ENCODE results near the gene FAM25G. TPM values are rescaled to one million over a fixed set of nuclear protein-coding genes. Genes with fewer than 3 reads are reported as not detected.

Gene FAM25G
- total RNA-seq, 1 experiment from 2014 or later, result not detected

DNA sequence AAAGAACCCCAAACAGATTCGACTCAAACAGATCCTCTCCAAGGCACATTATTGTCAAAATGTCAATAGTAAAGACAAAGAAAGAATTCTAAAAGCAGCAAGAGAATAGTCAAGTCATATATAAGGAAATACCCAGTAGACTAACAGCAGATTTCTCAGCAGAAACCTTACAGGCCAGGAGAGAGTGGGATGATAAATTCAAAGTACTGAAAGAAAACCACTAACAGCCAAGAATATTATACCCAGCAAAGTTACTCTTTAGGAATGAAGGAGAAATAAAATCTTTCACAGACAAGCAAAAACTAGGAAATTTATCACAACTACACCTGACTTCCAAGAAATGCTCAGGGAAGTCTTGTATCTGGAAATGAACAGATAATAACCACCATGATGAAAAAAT lies 45.8 kb downstream of the FAM25G start:
- ATAC-seq, result no peak
- CTCF ChIA-PET, result no interaction called here
- Mint-ChIP-seq H3K27ac (no peak overlapping the region), H3K27me3 (ENCODE audit: low read depth) (no peaks in the 10 kb centered on the region), H3K4me1 (no peaks in the 10 kb centered on the region), H3K36me3 (peaks cover 9% of the 10 kb centered on the region), H3K9me3 (peaks cover 21% of the 10 kb centered on the region), H3K4me3 (no peak overlapping the region)
- no peak for DNase-seq (ENCODE audit: low spot score)
- TF ChIP-seq, protein P1, sequence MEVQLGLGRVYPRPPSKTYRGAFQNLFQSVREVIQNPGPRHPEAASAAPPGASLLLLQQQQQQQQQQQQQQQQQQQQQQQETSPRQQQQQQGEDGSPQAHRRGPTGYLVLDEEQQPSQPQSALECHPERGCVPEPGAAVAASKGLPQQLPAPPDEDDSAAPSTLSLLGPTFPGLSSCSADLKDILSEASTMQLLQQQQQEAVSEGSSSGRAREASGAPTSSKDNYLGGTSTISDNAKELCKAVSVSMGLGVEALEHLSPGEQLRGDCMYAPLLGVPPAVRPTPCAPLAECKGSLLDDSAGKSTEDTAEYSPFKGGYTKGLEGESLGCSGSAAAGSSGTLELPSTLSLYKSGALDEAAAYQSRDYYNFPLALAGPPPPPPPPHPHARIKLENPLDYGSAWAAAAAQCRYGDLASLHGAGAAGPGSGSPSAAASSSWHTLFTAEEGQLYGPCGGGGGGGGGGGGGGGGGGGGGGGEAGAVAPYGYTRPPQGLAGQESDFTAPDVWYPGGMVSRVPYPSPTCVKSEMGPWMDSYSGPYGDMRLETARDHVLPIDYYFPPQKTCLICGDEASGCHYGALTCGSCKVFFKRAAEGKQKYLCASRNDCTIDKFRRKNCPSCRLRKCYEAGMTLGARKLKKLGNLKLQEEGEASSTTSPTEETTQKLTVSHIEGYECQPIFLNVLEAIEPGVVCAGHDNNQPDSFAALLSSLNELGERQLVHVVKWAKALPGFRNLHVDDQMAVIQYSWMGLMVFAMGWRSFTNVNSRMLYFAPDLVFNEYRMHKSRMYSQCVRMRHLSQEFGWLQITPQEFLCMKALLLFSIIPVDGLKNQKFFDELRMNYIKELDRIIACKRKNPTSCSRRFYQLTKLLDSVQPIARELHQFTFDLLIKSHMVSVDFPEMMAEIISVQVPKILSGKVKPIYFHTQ (CRISPR knock-in tag; IDR thresholded peaks at IDR 0.05), result no peak
- TF ChIP-seq NR2C2 (CRISPR knock-in tag; IDR thresholded peaks at IDR 0.05) (no peak), KAT7 (CRISPR knock-in tag; IDR thresholded peaks at IDR 0.05; ENCODE audit: borderline replicate concordance) (no peak)
- TF ChIP-seq, protein P2, sequence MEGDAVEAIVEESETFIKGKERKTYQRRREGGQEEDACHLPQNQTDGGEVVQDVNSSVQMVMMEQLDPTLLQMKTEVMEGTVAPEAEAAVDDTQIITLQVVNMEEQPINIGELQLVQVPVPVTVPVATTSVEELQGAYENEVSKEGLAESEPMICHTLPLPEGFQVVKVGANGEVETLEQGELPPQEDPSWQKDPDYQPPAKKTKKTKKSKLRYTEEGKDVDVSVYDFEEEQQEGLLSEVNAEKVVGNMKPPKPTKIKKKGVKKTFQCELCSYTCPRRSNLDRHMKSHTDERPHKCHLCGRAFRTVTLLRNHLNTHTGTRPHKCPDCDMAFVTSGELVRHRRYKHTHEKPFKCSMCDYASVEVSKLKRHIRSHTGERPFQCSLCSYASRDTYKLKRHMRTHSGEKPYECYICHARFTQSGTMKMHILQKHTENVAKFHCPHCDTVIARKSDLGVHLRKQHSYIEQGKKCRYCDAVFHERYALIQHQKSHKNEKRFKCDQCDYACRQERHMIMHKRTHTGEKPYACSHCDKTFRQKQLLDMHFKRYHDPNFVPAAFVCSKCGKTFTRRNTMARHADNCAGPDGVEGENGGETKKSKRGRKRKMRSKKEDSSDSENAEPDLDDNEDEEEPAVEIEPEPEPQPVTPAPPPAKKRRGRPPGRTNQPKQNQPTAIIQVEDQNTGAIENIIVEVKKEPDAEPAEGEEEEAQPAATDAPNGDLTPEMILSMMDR (IDR thresholded peaks at IDR 0.05), result no peak
- POLR2A ChIA-PET, result no interaction called here

DNA sequence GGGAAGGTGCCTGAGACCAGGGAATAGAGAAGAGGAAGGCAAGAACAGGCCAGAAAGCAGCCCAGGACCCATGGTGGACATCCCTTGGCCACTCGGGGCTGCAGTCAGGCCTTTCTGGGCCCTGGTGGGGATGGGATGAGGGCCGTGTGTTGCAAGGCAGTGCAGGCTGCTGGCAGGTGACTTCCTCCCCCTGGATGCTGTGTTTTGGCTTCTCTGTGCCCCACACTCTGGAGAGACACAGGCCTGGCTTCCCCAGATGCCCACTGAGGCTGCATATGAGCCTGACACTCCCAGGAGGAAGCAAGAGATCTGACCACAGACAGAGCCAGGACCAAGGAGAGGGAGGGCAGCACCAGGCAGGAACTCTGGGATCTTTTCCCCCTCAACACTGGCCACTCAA lies 47.5 kb downstream of the FAM25G start:
- TF ChIP-seq NR2C2 (CRISPR knock-in tag; IDR thresholded peaks at IDR 0.05) (no peak), NFYB (CRISPR knock-in tag; conservative IDR thresholded peaks at IDR 0.05; ENCODE audit: low read depth) (no peak), JUN (CRISPR knock-in tag; IDR thresholded peaks at IDR 0.05) (no peak)

DNA sequence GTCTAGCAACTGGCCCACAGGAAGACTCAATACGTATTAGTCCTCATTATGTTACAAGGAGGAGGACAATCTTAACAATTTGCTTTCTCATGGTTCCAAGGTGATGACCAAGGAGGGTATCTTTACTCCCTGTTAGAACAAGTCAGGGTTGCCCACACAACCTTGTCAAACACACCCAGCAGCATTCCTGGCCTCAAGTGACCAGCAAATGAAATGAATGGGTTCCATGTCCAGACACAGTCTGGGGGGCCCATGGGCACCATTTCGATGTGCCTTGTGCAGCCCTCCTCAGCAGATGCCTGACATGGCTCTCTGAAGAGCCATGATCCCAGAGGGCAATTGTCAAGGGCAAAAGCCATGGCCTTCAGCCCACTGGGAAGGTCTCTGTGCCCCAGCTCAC lies 48.4 kb downstream of the FAM25G start:
- Mint-ChIP-seq H3K4me3 (no peak overlapping the region), H3K9me3 (peaks cover 19% of the 10 kb centered on the region), H3K27ac (no peak overlapping the region), H3K4me1 (no peaks in the 10 kb centered on the region), H3K36me3 (peaks cover 9% of the 10 kb centered on the region), H3K27me3 (ENCODE audit: low read depth) (no peaks in the 10 kb centered on the region)
- ChIA-PET POLR2A (no interaction called here), CTCF (interaction anchor here (0.7 kb wide), 1 partner anchor 10 kb away, joined by 3 read pairs; no protein-coding TSS in a partner anchor)
- TF ChIP-seq, protein P3, sequence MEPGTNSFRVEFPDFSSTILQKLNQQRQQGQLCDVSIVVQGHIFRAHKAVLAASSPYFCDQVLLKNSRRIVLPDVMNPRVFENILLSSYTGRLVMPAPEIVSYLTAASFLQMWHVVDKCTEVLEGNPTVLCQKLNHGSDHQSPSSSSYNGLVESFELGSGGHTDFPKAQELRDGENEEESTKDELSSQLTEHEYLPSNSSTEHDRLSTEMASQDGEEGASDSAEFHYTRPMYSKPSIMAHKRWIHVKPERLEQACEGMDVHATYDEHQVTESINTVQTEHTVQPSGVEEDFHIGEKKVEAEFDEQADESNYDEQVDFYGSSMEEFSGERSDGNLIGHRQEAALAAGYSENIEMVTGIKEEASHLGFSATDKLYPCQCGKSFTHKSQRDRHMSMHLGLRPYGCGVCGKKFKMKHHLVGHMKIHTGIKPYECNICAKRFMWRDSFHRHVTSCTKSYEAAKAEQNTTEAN (CRISPR knock-in tag; IDR thresholded peaks at IDR 0.05), result no peak
- TF ChIP-seq, protein P4, sequence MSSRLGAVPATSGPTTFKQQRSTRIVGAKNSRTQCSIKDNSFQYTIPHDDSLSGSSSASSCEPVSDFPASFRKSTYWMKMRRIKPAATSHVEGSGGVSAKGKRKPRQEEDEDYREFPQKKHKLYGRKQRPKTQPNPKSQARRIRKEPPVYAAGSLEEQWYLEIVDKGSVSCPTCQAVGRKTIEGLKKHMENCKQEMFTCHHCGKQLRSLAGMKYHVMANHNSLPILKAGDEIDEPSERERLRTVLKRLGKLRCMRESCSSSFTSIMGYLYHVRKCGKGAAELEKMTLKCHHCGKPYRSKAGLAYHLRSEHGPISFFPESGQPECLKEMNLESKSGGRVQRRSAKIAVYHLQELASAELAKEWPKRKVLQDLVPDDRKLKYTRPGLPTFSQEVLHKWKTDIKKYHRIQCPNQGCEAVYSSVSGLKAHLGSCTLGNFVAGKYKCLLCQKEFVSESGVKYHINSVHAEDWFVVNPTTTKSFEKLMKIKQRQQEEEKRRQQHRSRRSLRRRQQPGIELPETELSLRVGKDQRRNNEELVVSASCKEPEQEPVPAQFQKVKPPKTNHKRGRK (CRISPR knock-in tag; IDR thresholded peaks at IDR 0.05; ENCODE audit: borderline replicate concordance), result no peak
- no peak for TF ChIP-seq ZNF263 (CRISPR knock-in tag; IDR thresholded peaks at IDR 0.05; ENCODE audit: low read depth)
- no peak for TF ChIP-seq TCF7 (CRISPR knock-in tag; IDR thresholded peaks at IDR 0.05; ENCODE audit: low read depth)
- TF ChIP-seq, protein P5, sequence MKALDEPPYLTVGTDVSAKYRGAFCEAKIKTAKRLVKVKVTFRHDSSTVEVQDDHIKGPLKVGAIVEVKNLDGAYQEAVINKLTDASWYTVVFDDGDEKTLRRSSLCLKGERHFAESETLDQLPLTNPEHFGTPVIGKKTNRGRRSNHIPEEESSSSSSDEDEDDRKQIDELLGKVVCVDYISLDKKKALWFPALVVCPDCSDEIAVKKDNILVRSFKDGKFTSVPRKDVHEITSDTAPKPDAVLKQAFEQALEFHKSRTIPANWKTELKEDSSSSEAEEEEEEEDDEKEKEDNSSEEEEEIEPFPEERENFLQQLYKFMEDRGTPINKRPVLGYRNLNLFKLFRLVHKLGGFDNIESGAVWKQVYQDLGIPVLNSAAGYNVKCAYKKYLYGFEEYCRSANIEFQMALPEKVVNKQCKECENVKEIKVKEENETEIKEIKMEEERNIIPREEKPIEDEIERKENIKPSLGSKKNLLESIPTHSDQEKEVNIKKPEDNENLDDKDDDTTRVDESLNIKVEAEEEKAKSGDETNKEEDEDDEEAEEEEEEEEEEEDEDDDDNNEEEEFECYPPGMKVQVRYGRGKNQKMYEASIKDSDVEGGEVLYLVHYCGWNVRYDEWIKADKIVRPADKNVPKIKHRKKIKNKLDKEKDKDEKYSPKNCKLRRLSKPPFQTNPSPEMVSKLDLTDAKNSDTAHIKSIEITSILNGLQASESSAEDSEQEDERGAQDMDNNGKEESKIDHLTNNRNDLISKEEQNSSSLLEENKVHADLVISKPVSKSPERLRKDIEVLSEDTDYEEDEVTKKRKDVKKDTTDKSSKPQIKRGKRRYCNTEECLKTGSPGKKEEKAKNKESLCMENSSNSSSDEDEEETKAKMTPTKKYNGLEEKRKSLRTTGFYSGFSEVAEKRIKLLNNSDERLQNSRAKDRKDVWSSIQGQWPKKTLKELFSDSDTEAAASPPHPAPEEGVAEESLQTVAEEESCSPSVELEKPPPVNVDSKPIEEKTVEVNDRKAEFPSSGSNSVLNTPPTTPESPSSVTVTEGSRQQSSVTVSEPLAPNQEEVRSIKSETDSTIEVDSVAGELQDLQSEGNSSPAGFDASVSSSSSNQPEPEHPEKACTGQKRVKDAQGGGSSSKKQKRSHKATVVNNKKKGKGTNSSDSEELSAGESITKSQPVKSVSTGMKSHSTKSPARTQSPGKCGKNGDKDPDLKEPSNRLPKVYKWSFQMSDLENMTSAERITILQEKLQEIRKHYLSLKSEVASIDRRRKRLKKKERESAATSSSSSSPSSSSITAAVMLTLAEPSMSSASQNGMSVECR (CRISPR knock-in tag; IDR thresholded peaks at IDR 0.05; ENCODE audit: borderline replicate concordance), result no peak
- no peak for TF ChIP-seq SP1 (CRISPR knock-in tag; conservative IDR thresholded peaks at IDR 0.05)
- TF ChIP-seq NR2C2 (CRISPR knock-in tag; IDR thresholded peaks at IDR 0.05), result no peak
- TF ChIP-seq JAZF1 (CRISPR knock-in tag; IDR thresholded peaks at IDR 0.05), result no peak
- TF ChIP-seq NFATC4 (CRISPR knock-in tag; IDR thresholded peaks at IDR 0.05), result no peak
- no peak for TF ChIP-seq ESRRA (CRISPR knock-in tag; IDR thresholded peaks at IDR 0.05; ENCODE audit: borderline replicate concordance)
- ATAC-seq (no peak), DNase-seq (ENCODE audit: low spot score) (no peak)

More for the DNA sequence above, 47.5 kb downstream of the FAM25G start:
- Mint-ChIP-seq H3K4me1 (no peaks in the 10 kb centered on the region), H3K27ac (no peak overlapping the region), H3K27me3 (ENCODE audit: low read depth) (no peaks in the 10 kb centered on the region), H3K4me3 (no peak overlapping the region), H3K9me3 (peaks cover 21% of the 10 kb centered on the region), H3K36me3 (peaks cover 9% of the 10 kb centered on the region)
- no peak for ATAC-seq
- CTCF ChIA-PET, result interaction anchor here (0.6 to 0.7 kb wide), 2 partner anchors 11 to 305 kb away, joined by 3 to 4 read pairs; no protein-coding TSS in a partner anchor
- DNase-seq (ENCODE audit: low spot score), result no peak
- POLR2A ChIA-PET, result no interaction called here

Data from WTC11 (cell line).